HT-29 (cell line): ENCODE measurements around the gene C13orf46. TPM values are rescaled to one million over a fixed set of nuclear protein-coding genes. Genes with fewer than 3 reads are reported as not detected.

Experiments used
- DNase-seq: peaks from one replicate; pipeline ENCODE4 v3.0.0-alpha.2; 2015; ENCODE audit warnings: low spot score
- total RNA-seq: library from RNA; depleted of rRNA; stranded (reverse); fragments of >200 nt; shearing (Covaris generic); gene quantifications from 2 replicates; pipeline ENCODE4 v1.2.3, GENCODE V29; 2014

Gene C13orf46
- total RNA-seq, 1 experiment from 2014 or later, result 0.38 TPM

DNA sequence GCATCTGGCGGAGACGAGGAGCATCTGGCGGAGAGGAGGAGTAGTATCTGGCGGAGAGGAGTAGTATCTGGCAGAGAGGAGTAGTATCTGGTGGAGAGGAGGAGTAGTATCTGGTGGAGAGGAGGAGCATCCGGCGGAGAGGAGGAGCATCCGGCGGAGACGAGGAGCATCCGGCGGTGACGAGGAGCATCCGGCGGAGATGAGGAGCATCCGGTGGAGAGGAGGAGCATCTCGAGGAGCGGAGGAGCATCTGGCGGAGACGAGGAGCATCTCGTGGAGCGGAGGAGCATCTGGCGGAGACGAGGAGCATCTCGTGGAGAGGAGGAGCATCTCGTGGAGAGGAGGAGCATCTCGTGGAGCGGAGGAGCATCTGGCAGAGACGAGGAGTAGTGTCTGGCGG lies 18.6 kb downstream of the C13orf46 start:
- no peak for DNase-seq

GRCh38 chr13:113954046-113954835 lies 19.6 kb downstream of the C13orf46 start:
- no peak for DNase-seq

DNA sequence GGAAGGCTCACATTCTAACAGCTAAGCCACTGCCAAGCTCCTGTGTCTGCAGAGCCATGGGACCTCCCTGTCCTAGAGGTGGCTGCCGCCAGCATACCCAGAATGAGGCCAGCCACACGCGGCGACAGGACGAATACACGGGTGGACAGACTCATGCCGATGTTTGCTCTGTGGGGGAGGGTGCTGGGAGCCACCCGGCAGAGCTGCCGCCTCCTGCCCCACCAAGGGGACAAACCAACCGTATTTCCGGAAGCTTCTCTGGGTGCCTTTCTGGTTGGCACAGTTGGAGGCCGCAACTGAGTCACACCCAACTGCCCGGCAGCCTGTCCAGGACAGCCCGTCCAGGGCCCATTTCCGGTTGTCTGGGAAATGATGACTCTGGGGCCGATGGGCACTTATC lies 20.3 kb downstream of the C13orf46 start:
- no peak for DNase-seq

DNA sequence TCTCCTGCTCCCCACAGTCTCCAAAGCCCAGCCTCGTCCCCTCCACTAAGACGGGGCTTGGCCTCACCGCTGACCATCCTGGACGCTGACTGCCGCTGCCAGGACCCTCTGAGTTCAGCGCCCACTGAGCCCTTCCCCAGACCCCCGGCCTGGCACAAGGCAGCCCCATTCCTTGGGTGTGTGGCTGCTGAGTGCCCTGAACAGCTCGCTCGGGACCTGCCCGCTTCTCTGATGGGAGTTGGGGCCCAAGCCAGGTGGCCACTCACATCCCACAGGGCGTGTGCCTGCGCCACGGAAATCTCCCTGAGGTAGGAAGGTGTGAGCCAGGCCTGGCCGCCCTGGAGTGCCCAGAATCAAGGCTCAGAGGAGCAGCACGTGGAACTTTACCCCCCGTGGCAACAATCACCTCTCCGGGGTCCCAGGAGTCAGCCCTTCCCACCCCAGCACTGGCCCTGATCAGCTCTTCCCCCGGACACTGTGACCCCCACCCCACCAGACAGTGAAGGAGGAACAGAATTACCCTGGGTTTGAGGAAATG lies 20.8 kb downstream of the C13orf46 start:
- no peak for DNase-seq

GRCh38 chr13:113952151-113952982 lies 21.5 kb downstream of the C13orf46 start:
- no peak for DNase-seq

- peak; percentile 95 for DNase-seq
These were observed 22.5 kb downstream of the C13orf46 start for GRCh38 chr13:113951246-113951999.

DNA sequence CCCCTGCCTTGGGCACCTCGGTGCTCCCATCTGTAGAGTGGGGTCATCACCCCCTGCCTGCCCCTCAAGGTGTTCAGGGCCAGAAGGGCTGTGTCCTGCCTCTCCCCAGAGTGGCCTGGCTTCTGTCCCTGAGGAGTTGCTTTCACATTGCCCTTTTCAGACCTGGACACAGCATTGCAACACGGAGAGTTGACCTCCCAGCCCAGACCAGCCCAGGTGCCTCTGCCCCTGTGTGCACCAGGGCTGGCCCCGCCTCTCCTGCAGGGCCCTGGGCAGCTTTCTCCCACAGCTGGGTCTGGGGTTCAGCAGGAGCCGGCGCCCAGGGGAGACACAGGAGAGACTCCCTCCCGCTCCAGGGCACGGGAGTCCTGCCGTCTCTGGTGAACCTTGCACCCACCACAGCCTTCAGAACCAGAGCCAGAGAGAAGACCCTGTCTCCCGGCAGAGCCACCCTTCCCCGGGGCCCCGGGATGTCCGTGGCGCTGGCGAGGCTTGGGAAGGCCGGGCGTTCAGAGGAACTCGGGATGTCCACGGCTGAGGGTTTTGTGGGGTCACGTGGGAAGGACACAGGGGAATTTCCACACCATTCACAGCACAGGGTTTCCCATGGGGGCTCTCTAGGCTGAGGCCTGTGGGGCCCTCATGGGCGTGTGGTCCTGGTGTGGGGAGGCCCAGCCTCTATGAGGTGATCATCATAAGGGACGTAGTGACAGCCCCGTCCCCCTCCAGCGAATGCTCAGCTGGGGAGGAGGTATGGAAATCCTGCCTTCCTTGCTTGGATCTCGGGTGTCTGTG lies 23.2 kb downstream of the C13orf46 start:
- no peak for DNase-seq

DNA sequence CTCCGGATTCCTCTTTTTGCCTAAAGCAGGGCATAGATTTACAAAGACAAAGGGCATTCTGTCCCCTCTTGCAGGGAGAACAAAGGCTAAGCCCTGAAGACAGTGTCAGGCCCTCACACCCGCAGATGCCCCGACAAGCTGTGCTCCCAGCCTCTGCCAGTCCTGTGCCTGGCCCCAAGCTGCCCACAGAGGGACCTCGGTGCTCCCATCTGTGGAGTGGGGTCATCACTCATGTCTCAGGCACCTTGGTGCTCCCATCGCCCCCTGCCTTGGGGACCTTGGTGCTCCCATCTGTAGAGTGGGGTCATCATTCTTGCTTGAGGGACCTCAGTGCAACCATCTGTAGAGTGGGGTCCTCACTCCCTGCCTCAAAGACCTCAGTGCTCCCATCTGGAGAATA lies 24.3 kb downstream of the C13orf46 start:
- no peak for DNase-seq

DNA sequence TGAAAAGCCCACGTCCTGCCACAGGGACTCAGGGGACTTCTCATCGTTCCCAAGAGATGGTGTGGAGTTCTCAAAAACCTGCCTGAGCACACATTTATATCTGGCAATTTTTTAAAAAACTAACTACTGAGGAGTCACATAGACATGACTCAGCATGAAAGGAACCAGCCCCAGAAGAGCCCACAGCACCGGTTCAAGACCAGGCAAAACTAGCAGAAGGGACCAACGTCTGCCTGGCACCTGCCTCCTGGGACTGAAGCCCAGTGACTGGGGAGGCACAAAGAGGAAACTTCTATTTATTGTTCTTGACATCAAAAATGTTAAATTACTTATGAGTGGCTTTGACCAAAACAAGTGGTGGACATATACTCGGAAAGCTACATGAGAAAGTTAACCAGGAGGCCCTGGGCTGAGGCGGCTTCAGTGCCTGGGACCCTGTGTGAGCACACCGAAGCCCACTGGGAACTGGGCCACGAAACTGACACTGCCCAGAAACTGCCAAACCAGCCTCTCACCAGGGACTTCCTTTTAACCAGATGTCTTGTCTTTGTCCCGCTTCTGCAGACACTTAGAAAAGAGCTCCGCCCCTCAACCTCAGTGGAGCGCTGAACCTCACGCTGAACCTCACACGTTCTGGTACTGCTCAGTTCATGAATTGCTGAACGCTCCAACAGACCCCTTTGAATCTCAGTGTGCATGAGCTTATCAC lies 25.7 kb downstream of the C13orf46 start:
- DNase-seq, result no peak

DNA sequence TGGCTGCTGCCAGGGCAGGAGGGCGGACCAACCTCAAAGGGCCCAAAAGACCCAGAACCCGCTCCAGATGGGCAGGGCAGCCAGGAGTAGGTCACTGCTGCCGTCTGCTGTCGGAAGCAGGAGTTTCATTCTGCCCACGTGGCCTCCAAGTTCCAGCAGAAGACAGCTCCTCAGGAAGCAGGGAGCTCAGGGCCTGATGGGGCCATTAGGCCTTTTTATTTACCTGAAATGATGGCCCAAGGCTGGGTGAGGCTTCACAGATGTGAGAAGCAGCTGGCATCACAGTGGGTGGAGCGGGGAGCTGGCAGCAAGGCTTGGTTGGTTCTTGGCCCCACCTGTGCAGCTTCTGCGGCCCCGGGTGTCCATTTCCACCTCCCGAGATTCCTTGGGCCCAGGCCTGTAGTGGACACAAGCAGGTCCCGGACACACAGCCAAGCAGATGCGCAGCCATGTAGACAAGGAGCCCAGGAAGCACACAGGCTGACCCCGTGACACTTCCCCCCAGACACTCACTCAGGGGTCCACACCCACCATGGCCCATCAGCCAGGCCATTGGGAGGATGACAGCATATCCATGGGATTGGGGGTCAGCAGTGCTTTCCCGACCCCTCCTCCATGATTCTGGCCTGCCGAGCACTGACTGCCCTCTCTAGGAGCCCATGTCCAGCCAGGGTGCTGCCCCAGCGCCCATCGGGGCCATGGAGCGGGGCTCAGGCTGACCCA lies 26.4 kb downstream of the C13orf46 start:
- DNase-seq, result peak; percentile 64

- DNase-seq, result no peak
These were observed 27.3 kb downstream of the C13orf46 start for GRCh38 chr13:113946409-113947181.

GRCh38 chr13:113945857-113946408 lies 27.9 kb downstream of the C13orf46 start:
- DNase-seq, result no peak

- no peak for DNase-seq
These were observed 29.9 kb downstream of the C13orf46 start for GRCh38 chr13:113943821-113944565.

DNA sequence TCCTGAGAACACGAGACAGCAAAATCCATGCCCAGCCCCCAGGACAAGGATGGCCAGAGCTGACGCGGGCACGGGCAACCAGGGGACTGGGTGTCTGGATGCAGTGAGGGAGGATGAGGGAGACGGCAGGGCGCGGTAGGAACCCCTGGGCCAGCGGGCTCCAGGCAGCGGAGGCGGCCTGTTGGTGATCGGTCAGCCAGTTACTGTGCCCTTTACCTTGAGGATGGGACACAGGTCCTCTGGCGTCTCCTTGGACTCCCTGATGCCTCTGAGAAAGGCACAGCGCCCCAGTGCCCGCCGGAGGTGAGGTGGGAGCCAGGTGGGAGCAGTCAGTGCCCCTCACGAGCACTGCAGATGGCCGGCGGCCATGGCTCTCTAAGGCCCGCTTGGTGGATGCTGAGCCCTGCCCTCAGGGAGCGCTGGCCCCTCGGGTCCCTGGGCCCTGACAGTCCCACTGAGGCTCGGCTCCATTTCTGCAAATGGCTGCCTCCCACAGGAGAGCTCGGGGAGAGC lies 31.2 kb downstream of the C13orf46 start:
- DNase-seq, result no peak

DNA sequence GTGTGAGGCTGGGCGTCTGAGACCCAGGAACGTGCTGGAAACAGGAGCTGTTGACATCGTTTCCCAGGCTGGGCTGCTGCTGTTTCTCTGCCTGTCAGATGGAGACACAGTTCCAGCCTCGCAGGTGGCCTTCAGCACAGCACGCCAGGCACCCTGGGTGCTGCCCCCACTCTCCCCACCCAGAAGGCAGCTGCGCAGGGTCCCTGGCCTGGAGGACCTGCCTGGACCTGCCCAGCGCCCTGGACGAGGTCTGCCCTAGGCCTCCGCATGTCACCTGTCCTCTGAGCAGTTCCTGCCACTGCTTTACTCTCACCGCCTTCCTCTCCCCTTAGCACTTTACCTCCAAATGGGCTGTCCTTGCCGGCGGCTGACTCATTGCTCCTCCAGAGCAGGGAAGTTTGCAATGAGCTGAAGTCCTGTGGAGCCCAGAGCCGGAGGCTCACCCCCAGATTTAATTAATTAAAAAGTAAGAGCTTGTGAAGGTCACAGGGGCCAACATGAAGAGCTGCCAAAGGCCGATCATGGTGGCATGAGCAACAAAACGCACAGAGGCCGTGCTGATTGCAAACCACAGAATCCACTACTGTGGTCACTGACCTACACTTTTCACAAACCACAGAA lies 32.2 kb downstream of the C13orf46 start:
- peak; percentile 62 for DNase-seq

GRCh38 chr13:113939944-113940297 lies 34.0 kb downstream of the C13orf46 start:
- no peak for DNase-seq
